ENCODE measurements around the gene PRSS36.
"Not testable (repeated sequence)": the region's sequence is repeated elsewhere in the genome, so short reads cannot be mapped to it uniquely, and the experiment has no call there.

PRSS36 gene

DNA sequence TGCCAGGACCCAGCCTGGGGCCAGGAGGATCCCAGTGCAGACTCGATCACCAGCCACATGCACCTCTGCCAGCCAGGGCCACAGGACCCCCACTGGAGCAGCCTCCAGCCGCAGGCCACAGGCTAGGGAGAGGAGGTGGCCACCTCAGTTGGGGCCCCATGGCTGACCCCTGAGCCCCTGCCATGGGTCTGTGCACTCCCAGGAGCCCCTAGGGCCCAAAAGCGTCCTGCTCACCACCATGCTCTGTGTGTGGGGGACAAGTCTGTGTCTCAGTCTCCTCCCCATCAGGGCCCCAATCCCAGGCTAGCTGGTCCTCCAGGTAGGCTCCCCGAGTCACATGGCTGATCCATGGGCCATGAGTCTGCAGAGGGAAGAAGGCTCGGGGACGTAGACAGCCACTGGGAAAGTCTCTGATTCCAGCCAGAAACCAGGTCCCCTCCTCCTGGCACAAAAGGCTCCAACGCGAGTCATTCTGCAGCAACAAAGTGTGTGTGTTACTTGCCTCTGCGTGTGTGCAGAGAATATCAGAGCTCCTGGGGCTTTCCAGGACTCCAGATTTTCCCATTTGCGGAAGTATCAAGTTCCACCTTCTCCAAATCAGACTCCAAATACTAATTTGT is 8.3 kb downstream of the PRSS36 start:
- peak; percentile 40 for DNase-seq (ENCODE audit: low spot score)

DNA sequence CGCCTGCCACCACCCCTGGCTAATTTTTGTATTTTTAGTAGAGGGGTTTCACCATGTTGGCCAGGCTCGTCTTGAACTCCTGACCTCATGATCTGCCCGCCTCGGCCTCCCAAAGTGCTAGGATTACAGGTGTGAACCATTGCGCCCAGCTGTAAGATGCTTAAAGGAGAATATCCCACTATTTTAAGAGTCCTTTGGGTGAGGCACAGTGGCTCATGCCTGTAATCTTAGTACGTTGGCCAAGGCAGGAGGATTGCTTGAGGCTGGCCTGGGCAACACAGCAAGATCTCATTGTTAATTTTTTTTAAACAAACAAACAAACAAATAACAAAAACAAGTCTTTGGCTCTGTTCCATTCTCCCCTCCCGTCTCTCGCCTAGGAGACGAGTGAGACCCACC is 8.8 kb downstream of the PRSS36 start:
- DNase-seq (ENCODE audit: low spot score), result not testable (repeated sequence)

DNA sequence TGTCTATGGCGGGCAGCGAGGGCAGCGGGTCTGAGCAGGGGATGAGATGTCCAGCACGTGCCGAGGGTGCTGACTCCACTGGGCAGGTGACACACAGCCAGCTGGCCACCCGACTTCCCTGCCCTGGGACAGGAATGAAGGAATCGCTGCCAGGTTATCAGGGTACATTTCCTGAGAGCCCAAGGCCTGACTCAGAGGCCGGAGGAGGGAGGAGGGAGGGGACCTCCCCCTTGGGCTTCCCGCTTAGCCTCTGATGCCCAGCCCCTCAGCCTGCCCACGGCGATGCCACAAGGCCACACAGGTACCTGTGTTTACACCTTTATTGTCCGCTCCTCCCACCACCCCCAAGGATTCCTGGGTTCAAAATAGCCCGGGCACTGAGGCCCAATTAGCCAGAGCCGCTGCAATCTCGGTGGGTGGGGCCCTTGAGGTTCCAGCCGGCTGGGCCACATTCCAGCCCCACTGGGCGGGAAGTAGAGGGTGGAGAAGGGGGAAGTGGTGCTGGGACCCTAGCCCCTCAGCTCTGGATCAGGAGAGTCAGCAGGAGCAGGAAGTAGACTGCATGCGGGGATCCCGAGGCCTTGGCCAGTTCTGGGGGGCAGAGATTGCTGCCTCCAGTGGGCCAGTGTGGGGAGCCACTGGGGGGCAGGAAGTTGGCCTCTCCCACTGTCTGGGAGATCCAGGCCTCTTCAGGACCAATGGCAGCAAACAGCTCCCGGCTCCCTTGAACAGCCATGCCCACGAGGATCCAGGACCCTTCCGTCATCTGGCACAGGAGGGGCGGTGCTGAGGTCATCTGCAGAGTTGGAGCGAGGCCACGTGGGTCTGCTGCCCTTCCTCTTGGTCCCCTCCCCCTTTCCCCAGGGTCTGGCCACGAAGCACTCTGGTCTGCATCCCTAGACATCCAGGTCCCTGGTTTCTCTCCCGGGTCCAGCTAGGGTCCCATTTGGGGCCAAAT is 11.0 kb downstream of the PRSS36 start:
- no peak for DNase-seq (ENCODE audit: low spot score)

DNA sequence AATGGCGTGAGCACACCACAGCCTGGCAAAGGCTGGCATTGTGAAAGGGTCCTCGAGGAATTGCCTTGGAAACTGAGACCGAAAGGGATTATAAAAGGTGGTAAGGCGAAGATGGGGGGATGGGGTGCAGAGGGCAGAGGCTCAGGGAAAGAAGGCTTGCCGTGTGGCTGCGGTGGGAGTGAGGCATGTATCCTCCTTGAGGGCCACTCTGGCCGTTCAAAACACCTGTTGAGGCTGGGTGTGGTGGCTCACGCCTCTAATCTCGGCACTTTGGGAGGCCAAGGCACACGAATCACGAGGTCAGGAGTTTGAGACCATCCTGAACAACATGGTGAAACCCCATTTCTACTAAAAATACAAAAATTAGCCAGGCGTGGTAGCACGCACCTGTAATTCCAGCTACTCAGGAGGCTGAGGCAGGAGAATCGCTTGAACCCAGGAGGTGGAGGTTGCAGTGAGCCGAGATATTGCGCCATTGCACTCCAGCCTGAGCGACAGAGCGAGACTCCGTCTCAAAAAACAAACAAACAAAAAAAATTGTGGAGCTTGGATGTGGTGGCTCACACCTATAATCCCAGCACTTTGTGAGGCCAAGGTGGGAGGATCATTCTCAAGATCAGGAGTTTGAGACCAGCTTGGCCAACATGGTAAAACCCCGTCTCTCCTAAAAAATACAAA is 12.9 kb downstream of the PRSS36 start:
- DNase-seq (ENCODE audit: low spot score), result not testable (repeated sequence)

DNA sequence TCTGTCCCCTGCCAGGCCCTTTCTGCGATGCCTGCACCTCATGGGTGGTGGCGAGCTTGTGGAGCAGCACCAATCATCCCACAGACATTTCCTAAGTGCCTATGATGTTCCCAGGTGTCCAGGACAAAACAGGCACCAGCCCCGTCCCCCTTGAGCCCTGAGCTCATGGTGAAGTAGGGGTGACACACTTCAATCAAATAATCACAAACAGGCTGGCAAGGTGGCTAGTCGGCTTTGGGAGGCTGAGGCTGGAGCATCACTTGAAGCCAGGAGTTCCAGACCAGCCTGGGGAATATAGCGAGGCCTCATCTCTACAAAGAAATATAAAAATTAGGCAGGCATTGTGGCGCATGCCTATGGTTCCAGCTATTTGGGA is 13.6 kb downstream of the PRSS36 start:
- DNase-seq (ENCODE audit: low spot score), result no peak

DNA sequence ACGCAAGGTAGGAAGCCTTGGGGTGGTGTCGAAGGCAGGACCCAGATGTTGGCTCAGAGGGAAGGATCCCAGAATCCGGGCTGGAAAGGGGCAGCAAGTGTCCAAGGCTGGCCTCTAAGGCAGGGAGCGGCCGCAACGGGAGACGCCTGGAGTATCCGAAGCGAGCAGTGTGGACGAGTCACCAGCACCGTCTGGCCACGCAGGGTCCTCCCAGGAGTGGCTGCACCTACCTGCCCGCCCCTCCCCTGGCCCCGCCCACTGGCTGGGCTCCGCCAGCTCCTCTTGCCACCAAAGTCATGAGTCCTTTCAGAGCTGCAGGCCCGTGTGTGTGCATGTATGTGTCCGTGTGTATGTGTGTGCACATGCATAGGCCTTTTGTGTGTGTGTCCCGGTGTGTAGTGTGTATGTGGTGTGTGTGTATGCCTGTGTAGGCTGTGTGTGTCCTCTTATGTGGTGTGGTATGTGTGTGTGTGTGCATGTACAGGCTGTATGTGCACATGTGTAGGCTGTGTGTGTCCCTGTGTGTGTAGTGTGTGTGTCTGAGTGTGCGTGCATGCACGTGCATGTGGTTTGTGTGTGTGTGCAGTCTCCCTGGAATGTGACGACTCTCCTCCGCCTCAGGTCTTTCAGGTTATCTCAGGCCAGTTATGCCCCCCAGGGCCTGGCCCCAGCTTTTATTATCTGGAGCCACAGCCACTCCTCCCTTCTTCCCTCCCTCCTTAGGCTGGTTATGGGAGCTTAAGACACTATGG is 14.2 kb downstream of the PRSS36 start, which contains the start of gene PRSS8:
PRSS8 (minus strand) TSS at position 193 of the 752 bp plus-strand sequence. CDS start 229 bp downstream, outside the sequence.
- no peak for DNase-seq (ENCODE audit: low spot score)

DNA sequence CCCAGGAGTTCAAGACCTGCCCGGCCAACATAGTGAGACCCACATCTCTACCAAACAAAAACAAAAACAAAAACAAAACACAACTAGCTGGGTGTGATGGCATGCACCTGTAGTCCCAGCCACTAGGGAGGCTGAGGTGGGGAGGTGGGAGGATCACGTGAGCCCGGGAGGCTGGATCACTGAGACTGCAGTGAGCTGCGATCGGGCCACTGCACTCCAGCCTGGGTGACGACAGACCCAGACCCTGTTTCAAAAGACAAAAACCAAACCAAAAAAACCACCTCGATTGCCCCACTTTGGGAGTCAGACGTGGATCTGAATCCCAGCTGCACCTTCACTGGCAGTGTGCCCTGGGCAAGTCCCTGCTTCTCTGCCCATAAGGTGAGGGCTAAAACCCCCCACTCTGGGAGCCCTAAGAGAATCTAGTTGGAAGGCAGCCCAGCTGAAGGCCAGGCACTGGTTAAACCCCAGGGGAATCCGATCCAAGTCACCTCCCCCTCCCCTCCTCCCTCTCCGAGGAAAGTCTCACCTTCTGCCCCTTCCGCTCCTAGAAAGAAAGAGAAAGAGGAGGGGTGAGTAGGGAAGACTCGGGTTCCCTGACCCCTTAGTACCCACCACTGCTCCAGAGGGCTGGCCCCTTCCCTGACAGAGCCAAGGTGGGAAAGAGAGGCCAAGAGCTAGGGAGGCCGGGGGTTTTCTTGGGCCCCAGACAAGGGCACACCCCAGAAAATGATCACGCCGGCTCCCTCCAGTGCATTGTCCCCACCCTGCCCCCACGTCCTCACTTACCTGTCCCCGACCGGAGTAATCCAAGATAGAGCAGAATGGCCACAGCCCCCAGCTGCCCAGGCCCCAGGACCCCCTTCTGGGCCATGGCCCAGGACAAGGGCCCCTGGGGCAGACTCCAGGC is 15.0 kb downstream of the PRSS36 start:
- DNase-seq (ENCODE audit: low spot score), result no peak

DNA sequence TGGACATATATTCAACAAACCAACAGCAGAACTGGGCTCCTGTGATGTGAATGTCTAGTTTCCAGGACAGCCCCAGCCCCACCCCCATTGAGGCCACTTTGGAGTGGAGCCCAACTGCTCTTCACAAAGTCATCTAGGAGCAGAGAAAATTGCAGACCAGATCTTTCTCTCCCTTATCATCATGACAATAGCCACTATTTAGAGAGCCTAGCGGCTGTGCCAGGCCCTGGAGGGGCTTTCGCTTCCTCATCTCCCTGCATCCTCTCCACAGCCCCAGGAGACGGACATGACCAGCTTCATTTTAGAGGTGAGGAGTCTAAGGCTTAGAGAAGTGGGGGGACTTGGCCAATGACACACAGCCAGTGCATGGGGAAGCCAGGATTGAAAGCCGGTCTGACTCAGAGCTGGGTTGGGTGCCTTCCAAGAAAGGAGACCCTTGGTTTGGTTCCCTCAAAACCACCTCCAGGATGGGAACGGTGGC is 15.7 kb downstream of the PRSS36 start:
- DNase-seq (ENCODE audit: low spot score), result no peak

DNA sequence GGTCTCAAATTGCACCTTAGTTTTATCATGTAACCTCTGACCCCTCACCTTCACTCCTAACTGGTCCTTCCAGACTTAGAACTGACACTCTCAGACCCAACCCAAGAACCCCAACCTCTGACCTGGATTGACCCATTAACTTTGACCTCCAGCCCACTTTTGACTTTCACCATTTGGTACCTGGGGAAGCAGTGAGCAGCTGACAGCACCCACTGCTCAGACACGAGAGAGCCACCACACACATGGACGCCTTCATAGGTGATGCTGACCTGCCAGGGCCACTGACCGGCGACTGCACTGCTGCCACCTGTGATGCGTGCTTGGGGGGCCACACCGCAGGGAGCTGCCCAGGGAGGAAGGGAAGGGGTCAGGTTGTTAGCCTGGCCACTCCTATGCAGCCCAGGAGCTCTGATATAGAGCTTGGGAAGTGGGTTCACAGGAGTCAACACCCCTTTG is 16.8 kb downstream of the PRSS36 start:
- no peak for DNase-seq (ENCODE audit: low spot score)

DNA sequence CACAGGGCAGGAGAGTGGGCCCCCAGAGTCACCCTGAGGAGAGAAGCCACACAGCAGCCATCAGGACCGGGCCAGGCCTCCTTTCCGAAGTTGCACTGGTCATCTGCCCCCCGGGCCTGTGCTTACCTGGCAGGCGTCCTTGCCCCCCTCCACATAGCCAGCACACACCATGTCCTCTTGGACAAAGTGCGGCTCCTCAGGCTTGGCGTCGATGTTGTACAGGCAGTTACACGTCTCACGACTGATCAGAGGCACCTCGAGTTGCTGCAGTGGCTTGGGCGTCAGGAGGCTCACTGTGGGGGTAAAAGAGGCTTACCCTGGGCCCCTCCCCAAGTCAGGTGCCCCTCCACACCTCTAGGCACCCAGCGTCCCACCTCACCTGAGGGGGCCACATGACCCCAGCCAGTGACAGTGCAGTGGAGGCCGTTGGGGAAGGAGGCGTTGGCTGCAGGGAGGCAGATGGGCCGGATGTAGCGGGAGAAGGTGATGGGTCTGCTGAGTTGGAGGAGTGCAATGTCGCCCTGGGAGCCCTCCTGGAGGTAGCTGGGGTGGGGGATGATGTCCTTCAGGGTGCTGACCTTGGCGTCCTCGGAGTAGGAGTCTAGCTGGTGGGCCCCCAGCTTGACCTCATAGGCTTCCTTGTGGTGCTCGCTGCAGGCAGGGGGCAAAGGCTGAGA is 17.4 kb downstream of the PRSS36 start:
- no peak for DNase-seq (ENCODE audit: low spot score)

DNA sequence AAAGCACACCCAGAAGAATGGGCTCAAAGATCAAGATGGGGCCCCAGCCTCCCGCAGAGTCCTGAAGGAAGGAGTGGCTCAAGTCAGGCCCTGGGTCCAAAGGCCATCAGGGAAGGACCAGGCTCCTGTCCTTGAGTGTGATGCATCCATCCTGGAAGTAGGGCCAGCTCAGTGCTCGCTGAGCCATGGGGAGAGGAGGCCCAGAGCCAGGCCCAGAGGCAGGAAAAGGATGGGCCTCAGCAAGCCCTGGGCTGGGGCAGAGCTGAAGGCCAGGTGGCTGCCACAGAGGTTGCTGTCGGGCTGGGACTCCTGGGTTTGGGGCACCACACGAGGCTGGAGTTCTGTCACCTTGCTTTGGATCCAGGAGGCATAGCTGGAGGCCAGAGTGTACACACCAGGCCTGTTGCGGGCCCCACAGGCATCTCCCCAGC is 18.0 kb downstream of the PRSS36 start:
- no peak for DNase-seq (ENCODE audit: low spot score)

DNA sequence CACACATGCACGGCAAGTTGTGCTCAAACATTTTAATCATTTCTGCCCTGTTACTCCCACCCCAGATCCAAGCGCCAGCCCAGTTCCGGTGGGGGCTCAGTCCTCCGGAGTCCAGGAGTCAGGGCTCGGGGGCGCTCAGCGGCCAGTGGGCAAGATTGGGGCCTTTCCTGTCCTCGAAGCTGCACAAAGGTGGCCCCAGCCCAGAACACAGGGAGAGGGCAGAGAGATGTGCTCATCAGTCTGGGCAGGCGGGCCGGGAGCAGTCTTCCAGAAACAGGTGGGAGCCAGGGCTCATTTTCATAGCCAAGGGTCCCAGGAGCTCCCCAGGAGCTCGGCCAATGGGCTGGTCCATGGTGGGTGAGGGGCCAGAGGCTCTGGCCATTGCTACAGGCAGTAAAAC is 18.4 kb downstream of the PRSS36 start:
- DNase-seq (ENCODE audit: low spot score), result no peak

DNA sequence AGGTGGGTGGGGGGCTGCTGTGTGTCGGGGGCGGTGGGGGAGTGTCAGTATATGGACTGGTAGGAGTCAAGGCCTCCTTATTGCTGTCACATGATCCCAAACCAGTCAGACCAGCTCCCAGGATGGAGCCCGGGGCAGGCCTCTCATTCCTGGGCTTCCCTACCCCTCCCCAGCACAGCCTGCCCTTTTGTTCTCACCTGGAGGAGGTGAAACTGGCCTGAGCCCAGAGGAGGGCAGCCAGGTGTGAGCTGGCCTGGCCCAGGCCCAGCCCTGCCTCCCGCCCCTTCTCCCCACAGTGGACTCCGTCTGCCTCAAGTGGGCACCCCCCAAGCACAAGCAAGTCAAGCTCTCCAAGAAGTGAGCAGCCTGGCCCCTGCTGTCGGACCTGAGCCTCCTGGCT is 19.0 kb downstream of the PRSS36 start:
- DNase-seq (ENCODE audit: low spot score), result no peak

DNA sequence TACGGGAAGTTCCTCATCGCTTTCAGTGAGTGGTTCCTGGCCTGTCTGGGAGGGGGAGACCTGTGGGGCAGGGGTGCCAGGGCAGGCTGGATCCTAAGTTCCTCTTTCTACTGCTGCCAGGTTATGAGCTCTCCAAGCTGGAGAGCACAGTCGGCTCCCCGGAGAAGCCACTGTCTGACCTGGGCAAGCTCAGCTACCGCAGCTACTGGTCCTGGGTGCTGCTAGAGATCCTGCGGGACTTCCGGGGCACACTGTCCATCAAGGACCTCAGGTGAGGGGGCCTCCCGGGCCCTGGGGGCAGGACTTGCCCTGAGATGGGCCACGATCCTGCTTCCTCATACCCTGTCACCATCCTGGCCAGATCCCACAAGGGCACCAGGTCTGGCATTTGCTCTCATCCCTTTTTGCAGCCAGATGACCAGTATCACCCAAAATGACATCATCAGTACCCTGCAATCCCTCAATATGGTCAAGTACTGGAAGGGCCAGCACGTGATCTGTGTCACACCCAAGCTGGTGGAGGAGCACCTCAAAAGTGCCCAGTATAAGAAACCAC is 19.5 kb downstream of the PRSS36 start:
- no peak for DNase-seq (ENCODE audit: low spot score)

DNA sequence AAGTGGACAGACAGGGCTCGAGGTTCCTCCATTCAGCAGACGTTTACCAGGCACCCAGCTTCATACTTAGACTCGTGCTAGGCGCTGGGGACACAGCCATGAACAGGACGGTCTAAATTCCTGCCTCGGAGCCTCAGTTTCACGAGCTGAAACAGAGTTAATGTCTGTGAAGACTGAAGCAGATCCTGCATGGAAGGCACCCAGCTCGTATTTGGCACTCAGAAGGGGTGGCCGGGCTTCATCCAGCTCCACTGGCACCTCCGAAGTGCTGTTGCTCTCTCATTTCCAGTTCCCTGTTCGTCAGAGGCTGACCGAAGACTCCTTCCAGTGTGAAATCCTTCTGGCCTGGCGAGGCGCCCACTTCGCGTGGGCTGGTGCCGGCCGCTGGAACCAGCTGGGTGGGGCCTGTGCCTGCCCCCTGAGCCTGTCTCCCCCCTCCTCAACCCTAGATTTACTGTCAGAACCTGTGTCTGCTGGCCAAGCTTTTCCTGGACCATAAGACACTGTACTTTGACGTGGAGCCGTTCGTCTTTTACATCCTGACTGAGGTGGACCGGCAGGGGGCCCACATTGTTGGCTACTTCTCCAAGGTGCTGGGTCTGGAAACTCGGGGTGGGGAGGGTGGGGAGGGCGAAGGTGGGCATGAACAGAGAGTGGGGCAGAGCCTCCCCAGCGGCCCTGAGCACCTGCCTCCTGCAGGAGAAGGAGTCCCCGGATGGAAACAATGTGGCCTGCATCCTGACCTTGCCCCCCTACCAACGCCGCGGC is 20.1 kb downstream of the PRSS36 start:
- no peak for DNase-seq (ENCODE audit: low spot score)

DNA sequence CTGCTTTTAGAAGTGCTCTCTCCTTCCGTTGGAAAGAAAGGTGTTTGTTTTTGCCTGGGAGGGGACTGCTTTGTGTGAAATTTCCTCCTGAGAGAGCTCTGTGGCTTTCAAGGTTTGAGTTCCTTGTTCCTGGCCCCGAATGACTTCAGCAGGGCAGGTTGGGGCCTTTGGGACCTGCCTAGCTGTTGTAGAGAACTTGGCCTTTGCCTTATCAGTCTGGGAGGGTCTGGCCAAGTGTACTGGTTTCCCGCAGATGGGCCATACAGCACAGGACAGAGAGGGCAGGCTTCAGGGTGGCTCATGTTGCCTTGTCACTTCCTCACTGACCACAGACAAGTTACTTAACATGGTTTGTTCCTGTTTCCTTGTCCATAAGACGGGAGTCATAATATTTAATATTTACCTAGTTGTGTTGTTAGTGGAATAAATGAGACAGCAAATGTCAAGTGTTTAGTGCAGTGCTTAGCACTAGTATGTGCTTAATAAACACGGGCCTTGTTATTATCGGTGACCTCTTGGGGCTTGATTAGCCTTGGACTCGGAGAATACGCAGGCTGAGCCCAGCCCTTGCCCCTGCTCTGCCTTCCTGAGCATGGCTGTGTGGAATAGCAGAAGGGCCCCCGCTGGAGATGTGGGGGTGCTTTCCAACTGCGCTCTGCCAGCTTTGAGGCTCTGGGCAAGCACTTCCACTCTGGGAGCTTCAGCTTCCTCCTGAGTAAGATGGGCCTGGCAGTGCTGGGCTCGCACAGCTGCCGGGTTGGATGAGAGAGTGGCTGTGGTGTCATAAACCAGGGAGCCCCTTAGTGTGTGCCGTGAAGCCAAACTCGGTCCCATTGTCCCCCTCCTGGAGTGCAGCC is 20.9 kb downstream of the PRSS36 start:
- DNase-seq (ENCODE audit: low spot score), result no peak

DNA sequence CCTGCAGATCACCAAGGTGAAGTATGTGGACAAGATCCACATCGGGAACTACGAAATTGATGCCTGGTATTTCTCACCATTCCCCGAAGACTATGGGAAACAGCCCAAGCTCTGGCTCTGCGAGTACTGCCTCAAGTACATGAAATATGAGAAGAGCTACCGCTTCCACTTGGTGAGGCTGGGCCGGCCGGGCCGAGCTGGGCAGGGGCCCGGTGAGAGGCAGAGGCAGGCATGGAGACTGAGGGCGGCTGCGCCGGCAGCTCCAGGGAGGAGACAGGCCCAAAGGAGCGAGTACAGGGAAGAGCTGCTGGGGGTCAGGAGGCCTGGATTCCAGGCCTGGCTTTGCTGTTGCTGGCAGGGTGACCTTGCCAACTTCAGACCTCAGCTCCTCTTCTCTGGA is 22.7 kb downstream of the PRSS36 start:
- DNase-seq (ENCODE audit: low spot score), result no peak

DNA sequence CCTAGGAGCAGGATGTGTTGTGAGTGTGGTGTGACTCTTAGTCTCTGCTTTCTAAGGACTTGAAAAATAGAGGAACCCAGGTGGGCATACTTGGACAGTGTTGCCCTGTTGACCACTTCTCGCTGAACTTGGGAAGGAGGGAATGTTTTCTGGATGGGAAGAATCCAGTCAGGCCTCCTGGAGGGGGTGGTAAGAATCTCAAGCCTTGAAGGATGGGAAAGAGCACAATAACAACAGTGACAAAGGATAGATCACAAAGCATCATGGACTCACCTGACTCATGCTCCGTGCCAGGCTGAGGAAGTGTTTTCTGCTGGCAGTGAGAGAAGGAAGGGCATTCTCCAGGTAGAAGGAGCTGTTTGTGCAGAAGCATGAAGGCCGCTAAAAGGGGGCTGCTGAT is 24.0 kb downstream of the PRSS36 start:
- no peak for DNase-seq (ENCODE audit: low spot score)

All from HuH-7 (cell line).